Lower leg skin (tissue), 3 donors: ENCODE results near the gene TRIP10.

Experiments
- CTCF ChIP-seq, 3 donors: fragments of 450-650 bp; IDR thresholded peaks; one replicate each; pipeline ENCODE4 v1.5.1; 2016; ENCODE audit warnings: antibody characterized with exemption in 3 of 3, mild to moderate bottlenecking in 3 of 3, moderate library complexity in 2 of 3
- POLR2A ChIP-seq, 2 donors: fragments of 450-650 bp; IDR thresholded peaks; one replicate each; pipeline ENCODE4 v1.6.1; 2016 to 2017; ENCODE audit warnings: antibody characterized with exemption in 2 of 2, mild to moderate bottlenecking in 1 of 2, moderate library complexity in 1 of 2

DNA sequence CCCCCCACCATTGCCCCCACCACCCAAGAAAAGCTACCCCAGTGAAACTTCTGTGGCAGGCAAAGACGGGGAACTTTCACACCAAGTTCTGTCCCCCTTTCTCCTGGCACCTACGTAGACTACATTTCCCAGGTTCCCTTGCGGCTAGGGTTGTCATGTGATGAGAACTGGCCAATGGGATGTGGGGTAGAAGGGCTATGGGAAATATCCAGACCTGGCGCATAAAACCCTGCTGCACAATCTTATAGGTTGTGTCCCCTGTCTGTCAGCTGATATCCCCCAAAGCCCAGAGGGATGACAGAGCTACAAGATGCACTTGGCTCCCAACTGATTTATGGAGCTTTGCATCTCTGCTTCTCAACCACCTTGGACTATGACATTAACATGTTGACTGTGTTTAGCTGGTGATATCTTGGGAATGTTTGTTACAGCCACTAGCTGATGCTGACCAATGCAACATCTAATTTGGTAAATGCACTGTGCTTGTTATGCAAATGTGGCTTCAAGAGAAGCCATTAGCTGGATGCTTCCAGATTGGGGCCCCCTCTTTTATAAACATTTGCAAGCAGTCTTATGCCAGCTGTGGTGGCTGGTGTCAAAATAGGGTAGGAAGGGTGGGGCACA, 21.7 kb downstream of the TRIP10 start:
- TF ChIP-seq CTCF (IDR thresholded peaks at IDR 0.05) = no peak
- TF ChIP-seq POLR2A (IDR thresholded peaks at IDR 0.05) = no peak
